Fibroblast of the conjunctiva (primary cell): ENCODE measurements around the gene RAPGEF4.
"Not testable (repeated sequence)": the region's sequence is repeated elsewhere in the genome, so short reads cannot be mapped to it uniquely, and the experiment has no call there.

Experiments used
- DNase-seq: peaks from one replicate; pipeline ENCODE4 v3.0.0-alpha.2; 2010; ENCODE audit warnings: low read depth

RAPGEF4 gene

GRCh38 chr2:172774302-172774701 lies 38.7 kb downstream of the RAPGEF4 start:
- DNase-seq = no peak

DNA sequence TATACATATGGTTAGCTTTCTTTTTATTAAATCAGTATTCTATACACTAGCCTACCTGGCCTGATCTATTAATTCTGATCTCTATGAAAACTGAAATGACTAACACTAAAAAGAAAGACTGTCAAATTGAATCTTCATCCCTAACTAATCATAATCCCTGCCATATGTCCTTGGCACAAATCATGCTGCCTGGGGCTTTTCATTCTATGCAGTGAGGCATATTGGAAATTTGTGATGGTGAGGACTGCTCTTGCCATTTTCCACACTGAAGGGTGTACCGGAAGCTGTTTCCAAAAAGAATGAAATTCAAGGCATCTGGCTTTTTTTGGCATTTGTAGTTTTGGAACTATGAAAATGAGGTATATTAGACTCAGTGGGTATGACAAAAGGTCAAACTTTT lies 39.7 kb downstream of the RAPGEF4 start:
- no peak for DNase-seq

DNA sequence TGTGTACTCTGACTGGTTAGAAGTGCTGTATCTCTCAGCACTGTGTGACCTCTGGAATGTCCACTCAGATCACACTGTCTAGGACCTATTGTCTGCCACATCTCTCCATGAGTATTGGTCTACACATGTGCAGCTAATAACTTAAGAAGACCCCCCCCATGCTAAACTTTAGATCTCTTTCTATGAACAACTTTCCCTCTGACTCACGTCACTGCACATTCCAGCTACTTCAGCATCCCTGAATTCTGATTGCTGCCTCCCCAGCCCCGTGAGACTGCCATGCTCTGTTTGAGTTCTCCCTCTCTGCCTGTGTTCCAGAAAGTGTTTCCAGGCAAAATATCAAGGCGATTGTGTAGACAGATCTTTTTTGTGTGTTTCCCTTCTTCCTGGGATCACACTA lies 41.8 kb downstream of the RAPGEF4 start:
- DNase-seq = no peak

DNA sequence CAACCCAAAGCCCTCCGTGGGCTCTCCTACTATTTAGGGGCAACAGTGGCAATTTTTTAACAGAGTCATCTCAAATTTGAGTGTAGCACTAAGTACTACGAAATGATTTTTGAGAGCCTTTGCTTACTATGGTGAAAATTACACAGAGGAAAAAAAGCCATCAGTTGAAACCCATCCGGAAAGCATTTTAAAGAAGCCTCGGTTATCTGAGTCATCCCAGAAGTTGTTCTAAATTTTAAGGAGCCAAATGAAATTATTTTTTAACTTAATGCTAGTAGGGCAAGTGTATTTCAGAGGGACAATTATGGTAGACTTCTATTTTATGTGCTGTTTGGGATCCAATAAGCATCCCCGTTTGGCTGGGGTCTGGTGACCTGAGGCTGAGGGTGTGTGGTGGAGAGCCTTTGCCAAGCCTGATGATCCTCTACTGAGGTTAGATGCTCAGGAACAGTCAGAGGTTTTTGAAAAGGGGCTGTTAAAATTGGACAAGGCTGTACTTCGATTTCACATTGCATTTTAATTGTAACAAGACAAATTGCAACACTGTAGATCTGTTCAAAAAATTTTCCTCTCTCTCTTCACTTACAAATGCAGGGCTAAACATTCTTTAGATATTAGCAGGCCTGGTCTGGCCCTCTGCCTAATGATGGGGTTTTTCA lies 47.0 kb downstream of the RAPGEF4 start:
- no peak for DNase-seq

- peak; percentile 30 for DNase-seq
Observed at GRCh38 chr2:172783165-172783898, 47.7 kb downstream of the RAPGEF4 start.

DNA sequence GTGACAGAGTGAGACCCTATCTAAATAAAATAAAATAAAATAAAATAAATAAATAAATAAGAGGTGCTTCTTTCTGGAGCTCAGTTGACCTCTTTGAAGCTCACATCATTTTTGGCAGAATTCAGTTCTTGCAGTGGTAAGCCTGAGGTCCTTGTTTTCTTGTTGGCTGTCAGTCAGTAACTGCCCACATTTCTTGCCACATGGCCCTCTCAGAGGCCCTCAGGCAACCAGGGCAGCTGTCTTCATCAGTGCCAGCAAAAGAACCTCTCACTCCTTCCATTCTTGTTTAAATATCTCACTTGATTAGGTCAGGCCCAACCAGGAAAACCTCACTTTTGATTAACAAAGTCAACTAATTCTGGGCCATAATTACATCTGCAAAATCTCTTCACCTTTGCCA lies 53.2 kb downstream of the RAPGEF4 start:
- no peak for DNase-seq

DNA sequence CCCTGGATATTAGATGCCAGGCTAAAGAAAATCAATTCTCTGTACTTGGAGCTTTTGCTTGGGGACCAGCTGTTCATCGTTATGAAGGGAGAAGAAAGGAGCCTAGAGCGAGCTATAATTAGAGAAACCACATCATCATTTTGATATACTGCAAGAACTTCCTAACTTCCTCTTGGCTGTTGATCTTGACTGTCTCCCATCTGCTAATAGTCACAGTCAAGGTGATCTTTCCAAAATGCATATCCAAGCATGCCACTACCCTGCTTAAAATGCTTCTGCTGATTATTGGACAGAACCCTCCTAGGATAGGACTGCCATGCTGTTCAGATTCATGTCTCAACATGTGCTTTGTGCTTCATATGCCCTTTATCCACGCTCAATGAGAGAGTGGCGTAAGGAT lies 54.8 kb downstream of the RAPGEF4 start:
- no peak for DNase-seq

DNA sequence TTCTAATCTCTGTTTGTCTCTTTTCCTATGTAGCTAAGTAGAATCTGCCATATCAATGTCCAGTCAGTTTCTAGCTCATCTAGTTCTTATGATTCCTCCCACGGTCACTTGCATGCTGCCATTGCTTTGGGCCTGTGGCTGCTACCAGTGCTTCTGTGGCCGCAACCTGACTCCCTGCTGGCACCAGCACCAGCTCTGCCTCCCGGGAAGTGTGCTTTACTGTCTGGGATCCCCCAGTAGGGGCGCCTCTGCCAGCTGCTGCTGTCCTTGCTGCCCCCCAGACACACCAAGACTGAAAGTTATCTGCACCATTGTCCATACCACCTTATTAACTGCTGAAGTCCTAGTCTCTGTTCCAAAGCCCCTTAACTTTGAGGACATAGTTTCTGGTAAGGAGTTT lies 56.3 kb downstream of the RAPGEF4 start:
- DNase-seq = no peak

DNA sequence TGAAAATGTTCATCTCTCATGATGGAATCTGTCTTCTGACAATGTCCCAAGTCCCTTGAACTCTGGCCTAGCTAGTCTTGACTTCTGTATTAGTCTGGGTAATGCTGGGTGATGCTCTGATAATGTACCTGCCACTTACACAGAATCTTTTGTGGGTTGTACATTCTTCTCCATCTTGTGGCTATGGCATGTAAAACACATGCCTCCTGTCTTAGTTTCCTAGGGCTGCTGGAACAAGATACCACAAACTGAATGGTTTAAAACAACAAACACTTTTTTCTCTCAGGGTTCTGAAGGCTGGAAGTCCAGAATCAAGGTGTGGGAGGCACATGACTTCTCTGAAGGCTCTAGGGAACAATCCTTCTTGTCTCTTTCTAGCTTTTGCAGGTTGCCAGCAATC lies 57.1 kb downstream of the RAPGEF4 start:
- no peak for DNase-seq

DNA sequence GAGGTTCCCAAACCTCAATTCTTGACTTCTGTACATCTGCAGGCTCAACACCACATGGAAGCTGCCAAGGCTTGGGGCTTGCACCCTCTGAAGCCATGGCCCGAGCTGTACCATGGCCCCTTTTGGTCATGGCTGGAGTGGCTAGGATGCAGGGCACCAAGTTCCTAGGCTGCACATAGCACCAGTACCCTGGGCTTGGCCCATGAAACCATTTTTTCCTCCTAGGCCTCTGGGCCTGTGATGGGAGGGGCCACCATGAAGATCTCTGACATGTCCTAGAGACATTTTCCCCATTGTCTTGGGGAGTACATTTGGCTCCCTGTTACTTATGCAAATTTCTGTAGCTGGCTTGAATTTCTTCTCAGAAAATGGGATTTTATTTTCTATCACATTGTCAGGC lies 67.7 kb downstream of the RAPGEF4 start:
- DNase-seq = not testable (repeated sequence)

GRCh38 chr2:172804423-172804822 lies 68.8 kb downstream of the RAPGEF4 start:
- no peak for DNase-seq

DNA sequence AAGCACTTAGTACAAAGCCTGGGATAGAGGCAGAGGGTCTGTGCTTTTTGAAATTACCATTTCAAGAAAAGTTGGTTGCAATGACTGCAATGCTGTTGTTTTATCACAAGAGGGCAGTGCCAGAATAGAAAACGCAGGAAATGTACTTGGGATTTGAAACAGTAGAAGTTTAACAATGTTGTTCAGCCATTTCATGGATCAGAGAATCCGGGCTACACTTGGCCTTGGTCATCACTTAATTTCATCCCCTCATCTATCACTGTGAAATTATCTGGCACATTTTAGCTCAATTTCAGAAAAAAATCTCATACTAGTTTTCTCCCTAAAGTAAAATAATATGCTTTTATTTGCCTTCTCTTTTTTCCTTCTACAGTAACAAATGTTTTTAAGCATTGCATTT lies 70.8 kb downstream of the RAPGEF4 start:
- DNase-seq = peak; percentile 37

- no peak for DNase-seq
Observed at GRCh38 chr2:172806996-172807395, 71.4 kb downstream of the RAPGEF4 start.

GRCh38 chr2:172808156-172808555 lies 72.5 kb downstream of the RAPGEF4 start:
- DNase-seq = no peak

DNA sequence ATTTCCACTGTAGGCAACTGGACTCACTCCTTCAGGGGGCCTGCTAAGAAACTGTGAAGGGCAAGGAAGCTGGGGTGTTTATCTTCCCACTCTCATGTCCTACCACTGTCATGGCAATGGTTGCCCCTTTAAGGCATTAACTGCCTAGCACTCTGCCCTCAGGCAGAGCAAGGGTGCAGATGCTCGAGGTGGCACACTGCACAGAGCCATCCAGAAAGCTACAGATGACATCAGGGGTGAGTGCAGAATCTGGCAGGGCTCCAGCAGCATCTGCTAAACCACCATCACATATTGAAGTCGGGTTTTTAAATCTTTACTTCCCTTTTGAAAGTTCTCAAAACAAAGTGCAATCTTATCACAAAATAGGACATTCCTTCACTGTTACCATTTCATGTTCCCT lies 75.4 kb downstream of the RAPGEF4 start:
- DNase-seq = no peak

- no peak for DNase-seq
Observed at GRCh38 chr2:172812158-172812744, 76.6 kb downstream of the RAPGEF4 start.

GRCh38 chr2:172813314-172813888 lies 77.8 kb downstream of the RAPGEF4 start:
- no peak for DNase-seq

- DNase-seq = no peak
Observed at GRCh38 chr2:172817411-172817810, 81.8 kb downstream of the RAPGEF4 start.

DNA sequence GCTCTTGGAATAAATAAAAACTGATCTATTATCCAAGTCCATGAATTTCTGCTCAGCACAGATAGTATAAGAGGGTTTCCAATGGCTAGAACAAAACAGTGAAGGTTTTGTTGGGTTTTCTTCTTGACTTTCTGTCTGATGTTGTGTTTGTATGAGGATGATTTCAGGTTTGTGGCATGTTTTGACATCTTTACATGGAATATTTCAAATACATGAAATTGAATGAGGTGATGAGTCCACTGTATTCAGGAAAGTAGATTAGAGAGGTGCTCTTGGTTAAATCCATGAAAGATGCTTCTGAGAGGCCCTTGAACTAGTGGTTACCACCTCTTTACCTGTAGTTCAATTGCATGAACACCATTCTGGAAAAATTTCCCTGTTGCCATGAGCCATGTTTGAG lies 84.3 kb downstream of the RAPGEF4 start:
- DNase-seq = no peak

GRCh38 chr2:172821370-172822338 lies 86.0 kb downstream of the RAPGEF4 start:
- DNase-seq = no peak

DNA sequence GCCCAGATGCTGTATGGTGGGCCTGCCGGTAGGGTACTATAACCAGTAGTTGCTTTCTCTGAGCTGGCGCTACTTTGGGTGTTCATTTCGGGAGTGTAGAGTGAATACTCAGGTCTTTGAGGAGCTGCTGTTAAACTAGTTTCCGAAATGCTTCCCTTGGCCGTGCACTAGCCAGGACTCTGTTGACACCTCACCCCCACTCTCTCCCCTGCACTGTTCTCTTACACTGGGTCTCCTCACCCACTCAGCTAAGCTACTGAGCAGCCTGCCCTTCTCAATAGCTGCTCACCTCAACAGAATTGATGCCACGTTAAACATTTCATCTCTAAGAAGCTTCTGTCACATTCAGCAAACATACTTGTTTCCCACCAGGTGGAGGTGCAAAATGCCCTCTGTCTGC lies 86.9 kb downstream of the RAPGEF4 start:
- DNase-seq = no peak

GRCh38 chr2:172823261-172823850 lies 87.7 kb downstream of the RAPGEF4 start:
- DNase-seq = no peak
